T-helper 1 cell treated with Interleukin-12 subunit alpha and Interleukin-12 subunit beta and Interleukin-4 antibody, amounts not matched to agents 30 μg/mL and 1 μg/mL, for 36 hours (primary cell): ENCODE results near the gene TMEM269.

Experiments
- H3K27ac Mint-ChIP-seq: one replicate; pipeline ENCODE4 v1.8.0; 2021; ENCODE audit warnings: mild to moderate bottlenecking, mixed read lengths
- H3K27me3 Mint-ChIP-seq: one replicate; pipeline ENCODE4 v1.8.0; 2021; ENCODE audit warnings: low read depth, mixed read lengths
- H3K36me3 Mint-ChIP-seq: one replicate; pipeline ENCODE4 v1.8.0; 2021; ENCODE audit warnings: low read depth, mixed read lengths
- H3K4me1 Mint-ChIP-seq: one replicate; pipeline ENCODE4 v1.8.0; 2021; ENCODE audit warnings: low read depth, mixed read lengths
- H3K4me3 Mint-ChIP-seq: one replicate; pipeline ENCODE4 v1.8.0; 2021; ENCODE audit warnings: mild to moderate bottlenecking, moderate library complexity, mixed read lengths
- H3K9me3 Mint-ChIP-seq: one replicate; pipeline ENCODE4 v1.8.0; 2021; ENCODE audit warnings: mixed read lengths

Gene TMEM269

DNA sequence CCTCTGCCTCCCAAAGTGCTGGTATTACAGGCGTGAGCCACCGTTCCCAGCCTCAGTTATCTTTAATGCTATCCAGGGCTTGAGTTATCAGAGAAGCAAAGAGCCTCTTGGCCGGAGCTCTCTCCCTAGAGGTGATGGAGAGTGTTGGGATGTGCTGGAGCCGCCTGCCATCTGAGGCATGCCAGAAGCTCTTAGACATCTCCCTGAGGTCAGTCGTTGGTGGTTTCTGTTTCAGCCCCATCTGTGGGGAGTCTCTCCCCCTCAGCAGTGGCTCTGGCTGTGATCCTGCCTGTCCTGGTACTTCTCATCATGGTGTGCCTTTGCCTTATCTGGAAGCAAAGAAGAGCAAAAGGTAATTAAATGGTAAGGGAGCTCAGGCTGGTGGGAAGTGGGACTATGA, 50.0 kb downstream of the TMEM269 start:
- Mint-ChIP-seq H3K9me3 (no peaks in the 10 kb centered on the region), H3K36me3 (no peaks in the 10 kb centered on the region), H3K27ac (no peak overlapping the region), H3K4me3 (no peak overlapping the region), H3K27me3 (no peaks in the 10 kb centered on the region), H3K4me1 (no peaks in the 10 kb centered on the region)

- H3K36me3 Mint-ChIP-seq = no peaks in the 10 kb centered on the region
- H3K27me3 Mint-ChIP-seq = no peaks in the 10 kb centered on the region
- no peak overlapping the region for H3K4me3 Mint-ChIP-seq
- H3K27ac Mint-ChIP-seq = no peak overlapping the region
- H3K9me3 Mint-ChIP-seq = no peaks in the 10 kb centered on the region
- H3K4me1 Mint-ChIP-seq = no peaks in the 10 kb centered on the region
These were observed 50.6 kb downstream of the TMEM269 start for GRCh38 chr1:42835422-42835821.

DNA sequence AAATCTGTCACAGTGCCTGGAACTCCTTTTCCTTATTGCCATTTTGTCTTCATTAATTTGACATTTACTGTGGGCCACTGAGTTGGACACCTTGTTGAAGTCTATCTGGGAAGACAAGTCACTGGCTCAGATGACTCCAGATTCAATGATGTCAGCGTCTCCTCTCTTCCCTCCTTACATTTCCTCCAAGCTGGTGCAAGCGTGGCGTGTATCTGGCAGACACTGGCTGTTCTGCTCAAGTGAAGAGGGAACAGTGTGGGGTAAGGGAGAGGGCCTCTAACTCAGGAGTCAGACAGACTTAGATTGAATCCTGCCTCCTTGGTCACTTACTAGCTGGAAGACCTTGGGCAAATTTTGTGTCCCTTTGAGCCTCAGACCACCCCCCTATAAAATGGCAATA, 52.9 kb downstream of the TMEM269 start:
- Mint-ChIP-seq H3K27ac (no peak overlapping the region), H3K4me1 (no peaks in the 10 kb centered on the region), H3K4me3 (no peak overlapping the region), H3K27me3 (no peaks in the 10 kb centered on the region), H3K9me3 (no peaks in the 10 kb centered on the region), H3K36me3 (no peaks in the 10 kb centered on the region)

DNA sequence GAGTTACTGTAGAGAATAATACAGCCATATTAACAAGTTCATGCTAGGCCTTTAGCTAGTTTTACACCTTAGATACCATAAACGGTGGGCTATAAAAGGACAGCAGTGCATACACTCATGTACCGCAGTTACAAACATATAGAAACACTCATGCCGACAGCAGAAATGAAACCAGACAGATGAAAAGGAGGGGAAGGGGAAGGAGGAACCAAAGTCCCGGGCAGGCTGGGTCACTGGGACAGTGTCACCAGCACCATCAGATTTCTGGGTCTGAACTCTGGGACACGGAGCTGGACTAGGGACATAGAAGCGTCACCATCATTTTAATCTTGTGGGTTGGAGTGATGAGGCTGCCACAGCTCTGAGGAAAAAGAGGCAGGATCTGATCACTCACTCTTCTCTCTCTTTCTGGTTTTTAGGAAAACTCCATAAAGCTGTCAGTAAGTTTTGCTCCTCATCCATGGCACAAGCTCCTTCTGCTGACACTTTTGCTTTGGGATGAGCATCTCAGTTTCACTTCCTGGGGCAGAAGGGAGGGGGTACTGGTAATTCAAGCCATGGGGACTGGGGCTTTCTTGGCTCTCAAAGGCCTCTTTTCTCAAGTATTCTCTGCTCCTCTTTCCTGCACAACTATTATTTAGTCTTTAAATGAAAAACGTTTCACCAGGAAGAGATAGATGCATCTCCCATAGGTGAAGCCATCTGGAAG, 53.8 kb downstream of the TMEM269 start:
- no peaks in the 10 kb centered on the region for H3K27me3 Mint-ChIP-seq
- no peaks in the 10 kb centered on the region for H3K9me3 Mint-ChIP-seq
- H3K4me3 Mint-ChIP-seq = no peak overlapping the region
- no peak overlapping the region for H3K27ac Mint-ChIP-seq
- H3K4me1 Mint-ChIP-seq = no peaks in the 10 kb centered on the region
- peaks cover 2% of the 10 kb centered on the region for H3K36me3 Mint-ChIP-seq

DNA sequence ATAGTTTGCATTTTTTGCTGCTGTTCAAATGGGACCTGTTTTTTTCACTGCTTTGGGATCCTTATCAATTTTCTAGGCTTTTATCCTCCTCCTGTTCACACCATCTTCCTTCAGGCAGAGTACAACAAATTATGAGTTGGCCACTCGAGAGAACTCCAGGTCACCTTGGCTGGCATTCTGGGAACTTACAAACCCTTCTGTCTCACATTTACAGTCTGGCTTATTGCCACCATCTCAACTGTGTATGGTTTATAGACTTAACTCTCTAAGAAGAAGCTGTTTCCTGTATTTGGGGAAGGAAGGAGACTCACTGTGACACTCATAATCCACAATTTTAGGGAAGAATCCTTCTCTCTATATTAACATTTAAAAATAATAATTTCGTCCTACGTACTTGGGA, 56.2 kb downstream of the TMEM269 start:
- Mint-ChIP-seq H3K36me3 (peaks cover 2% of the 10 kb centered on the region), H3K4me1 (peaks cover 3% of the 10 kb centered on the region), H3K27ac (no peak overlapping the region), H3K9me3 (no peaks in the 10 kb centered on the region), H3K27me3 (no peaks in the 10 kb centered on the region), H3K4me3 (no peak overlapping the region)

DNA sequence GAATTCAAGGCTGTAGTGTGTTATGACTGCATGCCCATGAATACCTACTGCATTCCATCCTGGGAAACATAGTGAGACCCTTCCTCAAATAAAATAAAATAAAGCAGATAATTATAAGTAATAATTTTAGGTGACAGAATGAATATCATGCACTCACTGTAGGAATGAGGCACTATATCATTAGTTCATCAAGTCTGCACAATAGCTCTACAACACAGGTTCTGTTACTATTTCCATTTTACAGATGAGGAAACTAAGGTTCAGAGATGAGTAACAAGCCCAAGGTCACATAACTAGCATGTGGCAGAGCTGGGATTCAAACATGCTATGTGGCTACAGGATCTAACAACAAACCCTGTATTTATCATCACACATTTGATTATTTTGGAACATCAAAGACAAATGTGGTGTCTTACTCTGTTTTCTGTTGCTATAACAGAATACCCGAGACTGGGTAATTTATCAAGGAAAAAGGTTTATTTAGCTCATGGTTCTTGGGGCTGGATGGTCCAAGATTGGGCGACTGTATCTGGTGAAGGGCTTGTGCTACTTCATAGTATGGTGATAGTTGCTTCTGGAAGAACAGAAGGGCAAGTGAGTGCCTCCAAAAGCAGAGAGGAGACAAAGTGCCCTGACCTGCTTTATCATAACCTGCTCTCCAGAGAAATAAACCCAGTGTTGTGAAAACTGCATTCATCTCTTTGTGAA, 56.8 kb downstream of the TMEM269 start:
- H3K27ac Mint-ChIP-seq = no peak overlapping the region
- H3K27me3 Mint-ChIP-seq = no peaks in the 10 kb centered on the region
- H3K36me3 Mint-ChIP-seq = peaks cover 2% of the 10 kb centered on the region
- peaks cover 5% of the 10 kb centered on the region for H3K4me1 Mint-ChIP-seq
- no peaks in the 10 kb centered on the region for H3K9me3 Mint-ChIP-seq
- no peak overlapping the region for H3K4me3 Mint-ChIP-seq

GRCh38 chr1:42844592-42845140, 59.9 kb downstream of the TMEM269 start:
- H3K36me3 Mint-ChIP-seq = peaks cover 12% of the 10 kb centered on the region
- no peaks in the 10 kb centered on the region for H3K9me3 Mint-ChIP-seq
- peaks cover 22% of the 10 kb centered on the region for H3K4me1 Mint-ChIP-seq
- no peak overlapping the region for H3K27ac Mint-ChIP-seq
- no peaks in the 10 kb centered on the region for H3K27me3 Mint-ChIP-seq
- H3K4me3 Mint-ChIP-seq = no peak overlapping the region

DNA sequence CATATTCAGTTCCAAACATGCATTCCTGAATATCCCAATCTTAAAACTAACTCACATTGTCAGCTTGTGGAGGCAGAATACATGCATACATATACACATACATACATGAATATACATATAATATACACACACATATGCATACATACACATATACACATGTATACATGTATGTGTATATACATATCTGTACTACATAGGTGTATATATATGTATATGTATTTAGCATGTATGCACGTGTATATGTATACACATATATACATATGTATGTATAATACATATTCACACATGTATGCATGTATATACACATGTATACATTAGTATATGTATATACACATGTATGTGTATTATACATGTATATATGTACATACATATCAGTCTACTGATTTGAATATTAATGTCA, 60.4 kb downstream of the TMEM269 start:
- Mint-ChIP-seq H3K4me3 (no peak overlapping the region), H3K27me3 (no peaks in the 10 kb centered on the region), H3K36me3 (peaks cover 15% of the 10 kb centered on the region), H3K9me3 (no peaks in the 10 kb centered on the region), H3K4me1 (peaks cover 25% of the 10 kb centered on the region), H3K27ac (no peak overlapping the region)

GRCh38 chr1:42845866-42846256, 61.1 kb downstream of the TMEM269 start:
- no peaks in the 10 kb centered on the region for H3K27me3 Mint-ChIP-seq
- peaks cover 25% of the 10 kb centered on the region for H3K4me1 Mint-ChIP-seq
- peaks cover 22% of the 10 kb centered on the region for H3K36me3 Mint-ChIP-seq
- H3K4me3 Mint-ChIP-seq = peak overlapping the region; percentile 97
- peak overlapping the region; percentile 65 for H3K27ac Mint-ChIP-seq
- no peaks in the 10 kb centered on the region for H3K9me3 Mint-ChIP-seq

DNA sequence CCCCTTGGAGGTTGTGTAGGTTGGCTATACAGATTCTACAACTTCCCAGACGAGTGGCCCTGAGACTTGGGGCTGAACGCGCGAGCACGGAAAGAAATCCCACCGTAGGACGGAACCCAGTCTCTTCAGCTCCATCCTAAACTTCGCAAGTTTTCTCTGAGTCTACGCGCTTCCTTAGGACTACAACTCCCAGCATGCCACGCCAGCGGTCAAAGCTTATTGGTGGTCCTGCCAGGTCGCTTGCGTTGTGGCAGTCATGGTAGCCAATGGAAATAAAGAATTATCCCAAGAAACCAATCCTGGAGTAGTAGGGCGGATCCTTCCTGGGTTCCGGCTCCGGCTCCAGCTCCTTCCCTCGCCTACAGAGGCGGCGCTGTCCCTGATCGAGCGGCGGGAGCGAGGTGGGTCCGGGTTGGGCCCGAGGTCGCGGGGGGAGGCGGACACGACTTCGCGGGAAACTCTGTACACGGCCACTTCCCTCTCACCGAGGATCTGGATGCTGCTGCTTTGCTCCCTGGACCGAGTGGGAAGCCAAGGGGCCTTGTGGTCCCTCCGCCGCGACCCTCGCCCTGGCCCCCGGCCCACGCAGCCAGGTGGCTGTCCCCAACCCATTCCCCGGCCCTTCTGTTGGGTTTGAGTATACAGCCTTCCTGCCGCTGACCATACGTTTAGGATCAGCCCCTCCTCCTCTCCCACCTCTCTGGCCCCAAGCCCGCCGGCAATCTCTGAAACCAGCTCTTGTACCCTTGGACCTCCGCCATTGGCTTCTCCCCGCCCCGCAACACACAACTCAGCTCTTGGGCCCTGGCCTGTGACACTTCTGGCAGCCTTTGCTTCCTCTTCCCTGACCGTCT, 61.7 kb downstream of the TMEM269 start, which contains the start of gene ZNF691:
TSS of gene ZNF691 (plus strand) at position 357 of the 854 bp plus-strand sequence. CDS start 3,046 bp downstream, outside the sequence.
- Mint-ChIP-seq H3K4me1 (peaks cover 25% of the 10 kb centered on the region), H3K27ac (peak within 1 kb of the TSS; percentile 75), H3K27me3 (no peaks in the 10 kb centered on the region), H3K4me3 (peak within 1 kb of the TSS; percentile 97), H3K36me3 (peaks cover 28% of the 10 kb centered on the region), H3K9me3 (no peaks in the 10 kb centered on the region)

- peak overlapping the region; percentile 75 for H3K27ac Mint-ChIP-seq
- no peaks in the 10 kb centered on the region for H3K27me3 Mint-ChIP-seq
- H3K4me1 Mint-ChIP-seq = peaks cover 25% of the 10 kb centered on the region
- peaks cover 31% of the 10 kb centered on the region for H3K36me3 Mint-ChIP-seq
- H3K9me3 Mint-ChIP-seq = no peaks in the 10 kb centered on the region
- peak overlapping the region; percentile 97 for H3K4me3 Mint-ChIP-seq
These were observed 62.4 kb downstream of the TMEM269 start for GRCh38 chr1:42847111-42847595.

- Mint-ChIP-seq H3K27me3 (no peaks in the 10 kb centered on the region), H3K36me3 (peaks cover 35% of the 10 kb centered on the region), H3K4me1 (peaks cover 25% of the 10 kb centered on the region), H3K9me3 (no peaks in the 10 kb centered on the region), H3K4me3 (peak overlapping the region; percentile 97), H3K27ac (peak overlapping the region; percentile 75)
These were observed 63.1 kb downstream of the TMEM269 start for GRCh38 chr1:42847721-42848460.

- H3K36me3 Mint-ChIP-seq = peaks cover 33% of the 10 kb centered on the region
- H3K27me3 Mint-ChIP-seq = no peaks in the 10 kb centered on the region
- H3K4me3 Mint-ChIP-seq = no peak overlapping the region
- H3K9me3 Mint-ChIP-seq = no peaks in the 10 kb centered on the region
- peaks cover 25% of the 10 kb centered on the region for H3K4me1 Mint-ChIP-seq
- H3K27ac Mint-ChIP-seq = no peak overlapping the region
These were observed 64.2 kb downstream of the TMEM269 start for GRCh38 chr1:42848823-42849537.
